CD14-positive monocyte (primary cell): Measurements from ENCODE around the gene GPR161. TPM values are rescaled to one million over a fixed set of nuclear protein-coding genes. Genes with fewer than 3 reads are reported as not detected.

Experiments used
- DNase-seq, 3 donors: peaks; one replicate each; pipeline ENCODE4 v3.0.0-alpha.2; 2011 to 2022
- H2AFZ ChIP-seq: 2 replicates; pipeline ENCODE4 v1.6.0; 2012; ENCODE audit warnings: mild to moderate bottlenecking, low read depth, low read length, inconsistent platforms; ENCODE audit not compliant: insufficient read depth, poor library complexity, severe bottlenecking
- H3K27ac ChIP-seq, 2 donors: 1 replicate in 1 of 2; 2 replicates in 1 of 2; pipeline ENCODE4 v1.5.1; 2012 to 2013; ENCODE audit warnings: low read length in 2 of 2, control low read depth in 1 of 2, inconsistent platforms in 1 of 2, low read depth in 1 of 2, mild to moderate bottlenecking in 1 of 2
- H3K27me3 ChIP-seq, 2 donors: one replicate each; pipeline versions ENCODE4 v1.6.0 to v1.6.1; 2011 to 2013; ENCODE audit warnings: low read length in 2 of 2; ENCODE audit not compliant: control insufficient read depth in 2 of 2, insufficient read depth in 2 of 2
- H3K36me3 ChIP-seq, 2 donors: replicated peaks in 1 of 2; 1 replicate in 1 of 2; 2 replicates in 1 of 2; pipeline versions ENCODE4 v1.5.1 to v1.6.1; 2012 to 2013; ENCODE audit warnings: low read length in 2 of 2, control low read depth in 1 of 2, inconsistent platforms in 1 of 2, mild to moderate bottlenecking in 1 of 2; ENCODE audit not compliant: insufficient read depth in 2 of 2, control insufficient read depth in 1 of 2
- H3K4me1 ChIP-seq, 2 donors: 1 replicate in 1 of 2; 2 replicates in 1 of 2; pipeline versions ENCODE4 v1.5.1 to v1.6.1; 2012 to 2013; ENCODE audit warnings: low read length in 2 of 2, control low read depth in 1 of 2, inconsistent platforms in 1 of 2, mild to moderate bottlenecking in 1 of 2, moderate library complexity in 1 of 2; ENCODE audit not compliant: insufficient read depth in 2 of 2, control insufficient read depth in 1 of 2
- H3K4me2 ChIP-seq: replicated peaks from 2 replicates; pipeline ENCODE3; 2012; ENCODE audit warnings: low read length, moderate library complexity, mild to moderate bottlenecking; ENCODE audit not compliant: poor library complexity, severe bottlenecking; ENCODE audit errors: extremely low read depth
- H3K4me3 ChIP-seq, 3 experiments: fragments of 200-600 bp in 1 of 3; sonication (generic) in 1 of 3; replicated peaks in 1 of 3; 1 replicate in 2 of 3; 2 replicates in 1 of 3; pipeline ENCODE4 v1.5.1; 2011 to 2013; ENCODE audit warnings: low read length in 3 of 3, mild to moderate bottlenecking in 3 of 3, control low read depth in 2 of 3, low read depth in 2 of 3, inconsistent platforms in 1 of 3, moderate library complexity in 1 of 3
- H3K79me2 ChIP-seq: 2 replicates; pipeline ENCODE4 v1.6.0; 2012; ENCODE audit warnings: mild to moderate bottlenecking, control low read depth, inconsistent platforms, low read length, moderate library complexity; ENCODE audit not compliant: insufficient read depth
- H3K9ac ChIP-seq: 2 replicates; pipeline ENCODE4 v1.6.0; 2017; ENCODE audit warnings: low read length, mild to moderate bottlenecking; ENCODE audit not compliant: insufficient read depth, poor library complexity, severe bottlenecking
- H3K9me3 ChIP-seq, 2 donors: replicated peaks in 1 of 2; 1 replicate in 1 of 2; 2 replicates in 1 of 2; pipeline versions ENCODE4 v1.5.1 to v1.6.1; 2012 to 2013; ENCODE audit warnings: low read length in 2 of 2, control low read depth in 1 of 2; ENCODE audit not compliant: control insufficient read depth in 1 of 2, insufficient read depth in 1 of 2
- H4K20me1 ChIP-seq: 2 replicates; pipeline ENCODE4 v1.6.0; 2012; ENCODE audit warnings: mild to moderate bottlenecking, low read length, control low read depth, moderate library complexity; ENCODE audit not compliant: insufficient read depth
- H3K27ac Mint-ChIP-seq, 7 donors: one replicate each; pipeline ENCODE4 v1.8.0; 2020; ENCODE audit warnings: mild to moderate bottlenecking in 7 of 7, mixed read lengths in 7 of 7, moderate library complexity in 6 of 7, inconsistent platforms in 2 of 7
- H3K27me3 Mint-ChIP-seq, 3 donors: one replicate each; pipeline ENCODE4 v1.8.0; 2021 to 2022; ENCODE audit warnings: low read depth in 3 of 3, mild to moderate bottlenecking in 3 of 3, mixed read lengths in 3 of 3, moderate library complexity in 3 of 3, inconsistent platforms in 1 of 3
- H3K36me3 Mint-ChIP-seq, 2 donors: one replicate each; pipeline ENCODE4 v1.8.0; 2020; ENCODE audit warnings: mixed read lengths in 2 of 2, inconsistent platforms in 1 of 2, mild to moderate bottlenecking in 1 of 2
- H3K4me1 Mint-ChIP-seq: one replicate; pipeline ENCODE4 v1.8.0; 2020; ENCODE audit warnings: mild to moderate bottlenecking, mixed read lengths
- H3K4me3 Mint-ChIP-seq, 2 donors: one replicate each; pipeline ENCODE4 v1.8.0; 2020; ENCODE audit warnings: mild to moderate bottlenecking in 2 of 2, mixed read lengths in 2 of 2, moderate library complexity in 1 of 2
- H3K9me3 Mint-ChIP-seq, 7 donors: one replicate each; pipeline ENCODE4 v1.8.0; 2020 to 2022; ENCODE audit warnings: mixed read lengths in 7 of 7, mild to moderate bottlenecking in 6 of 7, moderate library complexity in 6 of 7, inconsistent platforms in 2 of 7
- WGBS: methylation state at CpG from one replicate; pipeline ENCODE4 v1.1.5; 2013; ENCODE audit warnings: missing lambda C conversion rate; ENCODE audit not compliant: insufficient coverage; 5-methylcytosine and 5-hydroxymethylcytosine counted together
- intact Hi-C, 2 donors: fragments of 100-400 bp; cut with micrococcal nuclease; formaldehyde crosslinking; loops; one replicate each; pipeline versions ENCODE4 v1.15.0 to v1.15.1; 2023
- polyA plus RNA-seq, 3 donors: library from polyadenylated mRNA; depleted of rRNA in 1 of 3; unstranded in 2 of 3; stranded (reverse) in 1 of 3; fragments of 300-500 nt in 2 of 3; fragments of >200 nt in 1 of 3; fragmentation: Illumina TruSeq in 2 of 3; gene quantifications; 1 replicate in 2 of 3; 2 replicates in 1 of 3; pipeline ENCODE4 v1.2.3, GENCODE V29; 2012 to 2021
- TF ChIP-seq, protein P1 (sequence below): fragments of 200-600 bp; IDR thresholded peaks from one replicate; pipeline ENCODE4 v1.8.0; 2022; ENCODE audit warnings: antibody characterized with exemption, mild to moderate bottlenecking

Gene GPR161
- polyA plus RNA-seq, 3 donors: 0.65 TPM; not detected in 2

DNA sequence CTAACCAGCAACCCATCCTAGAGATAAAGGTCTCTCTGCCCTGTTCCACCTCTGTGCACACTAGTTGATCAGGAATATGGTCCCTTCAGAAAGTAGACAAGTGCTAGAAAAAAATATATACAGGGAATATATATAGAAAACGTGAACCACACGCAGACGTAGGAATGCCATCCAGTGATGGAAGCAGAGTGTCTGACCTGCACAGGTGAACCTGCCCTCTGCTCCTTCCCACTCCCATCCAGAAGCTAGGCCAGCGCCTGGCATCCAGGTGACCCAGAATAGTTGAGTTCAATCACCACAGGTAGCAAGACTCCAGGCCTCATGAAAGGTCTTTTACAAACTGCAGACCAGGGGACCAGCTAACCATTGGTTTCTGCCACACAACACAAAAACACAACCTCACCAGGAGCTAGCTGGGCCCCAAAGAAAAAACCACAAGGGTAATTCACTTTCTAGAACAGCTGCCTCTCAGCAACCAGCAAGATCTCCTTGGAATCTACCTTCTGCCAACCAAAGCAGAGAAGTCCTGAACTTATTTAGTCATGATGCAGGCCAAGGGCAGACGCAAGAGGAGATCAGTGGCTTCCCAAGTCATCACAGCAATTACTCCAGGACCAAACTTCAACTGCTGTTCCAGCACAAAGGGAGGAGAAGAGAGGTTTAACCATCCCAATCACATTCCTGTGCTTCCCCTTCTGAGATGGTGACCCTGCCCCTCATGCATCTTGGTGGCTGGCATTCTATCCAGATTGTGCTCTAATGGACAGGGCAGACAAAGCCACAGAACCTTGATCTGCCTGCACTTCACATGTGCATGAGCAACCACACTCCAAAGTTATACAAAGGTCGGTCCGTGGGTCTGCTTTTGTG is 53.0 kb downstream of the GPR161 start:
- Histone ChIP-seq H3K4me3 (no peak overlapping the region), H3K27ac (no peak overlapping the region), H4K20me1 (no peaks in the 10 kb centered on the region), H3K9me3 (no peaks in the 10 kb centered on the region), H3K36me3 (peaks cover 0 to 4% of the 10 kb centered on the region in 2 donors), H3K27me3 (no peaks in the 10 kb centered on the region), H3K4me2 (no peak overlapping the region), H3K79me2 (no peaks in the 10 kb centered on the region), H3K9ac (no peak overlapping the region), H3K4me1 (peaks cover 4% of the 10 kb centered on the region in 2 donors), H2AFZ (no peak overlapping the region)
- Mint-ChIP-seq H3K4me1 (peaks cover 21% of the 10 kb centered on the region), H3K27ac (no peak overlapping the region), H3K36me3 (peaks cover 4 to 6% of the 10 kb centered on the region in 2 donors), H3K4me3 (no peak overlapping the region), H3K27me3 (peaks cover 0 to 4% (median 1%) of the 10 kb centered on the region in 3 donors), H3K9me3 (no peaks in the 10 kb centered on the region)
- intact Hi-C loops: no loop called here
- TF ChIP-seq, protein P1, sequence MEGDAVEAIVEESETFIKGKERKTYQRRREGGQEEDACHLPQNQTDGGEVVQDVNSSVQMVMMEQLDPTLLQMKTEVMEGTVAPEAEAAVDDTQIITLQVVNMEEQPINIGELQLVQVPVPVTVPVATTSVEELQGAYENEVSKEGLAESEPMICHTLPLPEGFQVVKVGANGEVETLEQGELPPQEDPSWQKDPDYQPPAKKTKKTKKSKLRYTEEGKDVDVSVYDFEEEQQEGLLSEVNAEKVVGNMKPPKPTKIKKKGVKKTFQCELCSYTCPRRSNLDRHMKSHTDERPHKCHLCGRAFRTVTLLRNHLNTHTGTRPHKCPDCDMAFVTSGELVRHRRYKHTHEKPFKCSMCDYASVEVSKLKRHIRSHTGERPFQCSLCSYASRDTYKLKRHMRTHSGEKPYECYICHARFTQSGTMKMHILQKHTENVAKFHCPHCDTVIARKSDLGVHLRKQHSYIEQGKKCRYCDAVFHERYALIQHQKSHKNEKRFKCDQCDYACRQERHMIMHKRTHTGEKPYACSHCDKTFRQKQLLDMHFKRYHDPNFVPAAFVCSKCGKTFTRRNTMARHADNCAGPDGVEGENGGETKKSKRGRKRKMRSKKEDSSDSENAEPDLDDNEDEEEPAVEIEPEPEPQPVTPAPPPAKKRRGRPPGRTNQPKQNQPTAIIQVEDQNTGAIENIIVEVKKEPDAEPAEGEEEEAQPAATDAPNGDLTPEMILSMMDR: no peak
- no peak for DNase-seq
- WGBS: 94% methylated on average over 5 of the region's 7 CpGs

DNA sequence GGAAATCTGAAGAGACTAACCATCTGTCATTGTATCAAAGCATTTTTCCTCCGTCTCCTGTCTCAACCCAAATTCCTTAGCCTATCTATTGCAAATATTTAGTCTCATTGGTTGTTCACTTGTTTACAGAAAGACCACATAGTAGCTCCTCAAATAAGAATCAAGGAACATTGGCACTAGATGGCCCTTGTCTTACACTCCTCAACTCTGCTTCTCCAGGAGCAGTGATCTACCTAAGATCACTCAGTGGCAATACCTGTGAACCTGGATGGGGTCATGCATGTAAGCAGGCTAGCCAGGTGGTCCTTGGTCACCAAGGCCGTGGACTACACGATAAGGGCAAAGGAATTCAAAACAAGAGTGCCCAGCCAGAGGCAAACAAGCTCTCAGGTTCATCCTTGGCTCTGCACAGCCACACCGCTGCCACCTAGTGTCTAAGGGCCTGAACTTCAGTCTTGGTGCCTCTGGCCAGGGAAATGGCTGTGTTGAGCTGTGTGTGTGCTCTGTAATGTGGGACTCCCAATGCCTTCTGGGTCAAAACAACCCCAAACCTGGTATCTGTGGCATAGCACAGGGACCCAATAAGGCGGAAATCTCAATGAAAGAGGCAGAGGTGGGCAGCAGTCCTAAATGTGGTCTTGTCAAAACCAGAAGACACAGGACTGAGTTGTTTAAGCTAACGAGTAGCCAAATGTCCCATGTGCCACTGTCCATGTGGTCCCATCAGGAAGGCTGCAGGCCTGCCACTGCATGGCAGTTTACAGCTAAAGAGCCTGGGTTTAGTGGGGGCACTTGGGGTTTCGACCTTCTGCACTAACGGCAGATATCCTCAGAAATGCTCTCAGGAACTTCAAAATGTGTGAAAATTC is 54.5 kb downstream of the GPR161 start:
- H3K4me3 Mint-ChIP-seq: no peak overlapping the region
- H3K4me1 Mint-ChIP-seq: peaks cover 21% of the 10 kb centered on the region
- H3K27me3 Mint-ChIP-seq: peaks cover 0 to 2% (median 1%) of the 10 kb centered on the region in 3 donors
- Histone ChIP-seq H4K20me1 (no peaks in the 10 kb centered on the region), H3K27me3 (no peaks in the 10 kb centered on the region), H3K4me2 (no peak overlapping the region), H2AFZ (no peak overlapping the region), H3K4me3 (no peak overlapping the region), H3K79me2 (no peaks in the 10 kb centered on the region), H3K4me1 (peaks cover 4% of the 10 kb centered on the region in 2 donors), H3K27ac (peak overlapping the region in 1 of 2 donors; percentile 69), H3K9me3 (no peaks in the 10 kb centered on the region), H3K36me3 (peaks cover 0 to 13% of the 10 kb centered on the region in 2 donors), H3K9ac (no peak overlapping the region)
- H3K36me3 Mint-ChIP-seq: peaks cover 10 to 15% of the 10 kb centered on the region in 2 donors
- no peaks in the 10 kb centered on the region for H3K9me3 Mint-ChIP-seq
- H3K27ac Mint-ChIP-seq: peak overlapping the region; percentile 77 to 95 (median 88)
- 36% methylated on average over 5 of the region's 8 CpGs for WGBS
- TF ChIP-seq, protein P1: peak; percentile 96
- DNase-seq: peak; percentile 48 to 70 (median 66)
- intact Hi-C loops: no loop called here
